ENCODE data around the gene SRGAP2. TPM values are rescaled to one million over a fixed set of nuclear protein-coding genes. Genes with fewer than 3 reads are reported as not detected.
"Not testable (repeated sequence)": the region's sequence is repeated elsewhere in the genome, so short reads cannot be mapped to it uniquely, and the experiment has no call there.

The SRGAP2 gene
- total RNA-seq, 6 experiments from 2014 or later = 59.6 to 75.9 (median 71.3) TPM

GRCh38 chr1:206218765-206219164 is 15.4 kb downstream of the SRGAP2 start:
- H3K9me3 Mint-ChIP-seq; H3K36me3 Mint-ChIP-seq (ENCODE audit: low read depth); H3K27ac Mint-ChIP-seq; H3K4me1 Mint-ChIP-seq (ENCODE audit: low read depth); H3K4me3 Mint-ChIP-seq; H3K27me3 Mint-ChIP-seq (ENCODE audit: insufficient read depth); DNase-seq: not testable (repeated sequence)

GRCh38 chr1:206219514-206220331 is 16.4 kb downstream of the SRGAP2 start:
- not testable (repeated sequence) for DNase-seq; H3K36me3 Mint-ChIP-seq (ENCODE audit: low read depth); H3K9me3 Mint-ChIP-seq; H3K27me3 Mint-ChIP-seq (ENCODE audit: insufficient read depth)
- Mint-ChIP-seq H3K27ac (peak overlapping the region; percentile 52), H3K4me3 (peak overlapping the region; percentile 70), H3K4me1 (ENCODE audit: low read depth) (peaks cover 13% of the 10 kb centered on the region)

DNA sequence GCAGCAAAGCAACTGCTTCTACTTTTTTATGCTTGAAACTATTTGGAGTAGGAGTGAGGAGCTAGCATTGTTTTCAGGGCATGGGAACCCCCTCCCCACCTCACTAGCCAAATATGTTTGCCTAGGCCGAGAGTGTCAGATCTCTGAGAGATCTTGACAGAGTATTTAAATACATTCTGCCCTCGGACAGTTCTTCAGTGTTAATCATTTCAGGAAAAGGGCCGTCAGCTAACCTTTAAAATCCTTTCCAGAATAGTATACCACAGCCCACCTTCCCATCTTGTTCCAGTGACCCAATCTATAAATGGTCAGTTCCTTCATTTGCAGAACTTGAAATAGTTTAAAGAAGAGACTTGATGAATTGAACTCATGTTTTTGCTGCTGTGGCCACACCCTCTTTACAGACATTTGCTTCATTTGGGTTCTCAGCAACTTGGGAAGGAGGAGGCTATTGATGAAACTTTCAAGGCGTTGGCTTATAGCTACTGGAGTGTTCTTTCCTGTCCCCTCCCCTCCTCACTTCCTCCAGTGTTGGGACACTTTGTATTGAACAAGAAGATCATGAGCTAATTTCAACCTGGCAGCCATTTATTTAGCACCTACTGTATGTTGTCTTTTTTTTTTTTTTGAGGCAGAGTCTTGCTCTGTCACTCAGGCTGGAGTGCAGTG is 17.1 kb downstream of the SRGAP2 start:
- H3K27me3 Mint-ChIP-seq (ENCODE audit: insufficient read depth); DNase-seq; H3K9me3 Mint-ChIP-seq; H3K36me3 Mint-ChIP-seq (ENCODE audit: low read depth): not testable (repeated sequence)
- peaks cover 13% of the 10 kb centered on the region for H3K4me1 Mint-ChIP-seq (ENCODE audit: low read depth)
- peak overlapping the region; percentile 52 for H3K27ac Mint-ChIP-seq
- peak overlapping the region; percentile 70 for H3K4me3 Mint-ChIP-seq

- H3K27me3 Mint-ChIP-seq (ENCODE audit: insufficient read depth); DNase-seq; H3K27ac Mint-ChIP-seq; H3K4me3 Mint-ChIP-seq; H3K9me3 Mint-ChIP-seq; H3K36me3 Mint-ChIP-seq (ENCODE audit: low read depth): not testable (repeated sequence)
- H3K4me1 Mint-ChIP-seq (ENCODE audit: low read depth) = peaks cover 16% of the 10 kb centered on the region
These were observed 18.2 kb downstream of the SRGAP2 start for GRCh38 chr1:206221585-206221984.

DNA sequence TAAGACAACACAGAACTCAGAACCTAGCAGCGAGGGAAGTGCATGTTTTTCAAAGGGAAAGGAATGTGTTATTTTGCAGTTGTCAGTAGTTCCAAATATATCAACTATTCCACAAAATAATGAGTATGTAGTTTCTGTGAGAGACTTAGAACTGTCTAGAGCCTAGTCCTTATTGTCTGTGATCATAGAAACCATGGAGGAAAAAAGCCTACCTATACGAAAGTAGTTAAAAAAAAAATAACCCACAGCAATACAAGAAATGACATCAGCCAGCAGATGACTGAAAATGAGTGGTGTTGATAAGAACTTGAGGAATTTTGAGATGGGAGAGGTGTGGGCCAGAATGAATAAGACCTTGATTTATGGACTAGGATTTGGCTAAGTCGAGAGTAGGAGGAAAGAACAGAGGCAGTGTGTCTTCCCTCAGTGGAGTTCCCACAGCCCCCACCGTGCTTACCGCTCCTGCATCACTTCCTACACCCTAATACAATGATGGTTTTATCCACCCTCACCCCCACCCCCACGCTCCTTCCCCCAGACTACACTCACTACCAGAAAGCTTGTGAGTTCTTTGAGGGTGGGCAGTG is 20.9 kb downstream of the SRGAP2 start:
- not testable (repeated sequence) for H3K27me3 Mint-ChIP-seq (ENCODE audit: insufficient read depth); H3K27ac Mint-ChIP-seq; H3K4me3 Mint-ChIP-seq; H3K9me3 Mint-ChIP-seq; H3K36me3 Mint-ChIP-seq (ENCODE audit: low read depth); DNase-seq
- H3K4me1 Mint-ChIP-seq (ENCODE audit: low read depth) = peaks cover 19% of the 10 kb centered on the region

GRCh38 chr1:206225386-206225785 is 22.0 kb downstream of the SRGAP2 start:
- not testable (repeated sequence) for DNase-seq; H3K27ac Mint-ChIP-seq; H3K36me3 Mint-ChIP-seq (ENCODE audit: low read depth); H3K4me3 Mint-ChIP-seq; H3K27me3 Mint-ChIP-seq (ENCODE audit: insufficient read depth); H3K9me3 Mint-ChIP-seq
- peaks cover 16% of the 10 kb centered on the region for H3K4me1 Mint-ChIP-seq (ENCODE audit: low read depth)

- H3K4me3 Mint-ChIP-seq; H3K36me3 Mint-ChIP-seq (ENCODE audit: low read depth); H3K27me3 Mint-ChIP-seq (ENCODE audit: insufficient read depth); H3K9me3 Mint-ChIP-seq; H3K27ac Mint-ChIP-seq: not testable (repeated sequence)
- peak; percentile 14 for DNase-seq
- peaks cover 11% of the 10 kb centered on the region for H3K4me1 Mint-ChIP-seq (ENCODE audit: low read depth)
These were observed 23.5 kb downstream of the SRGAP2 start for GRCh38 chr1:206226886-206227285.

GRCh38 chr1:206229286-206229685 is 25.9 kb downstream of the SRGAP2 start:
- not testable (repeated sequence) for H3K27ac Mint-ChIP-seq; H3K36me3 Mint-ChIP-seq (ENCODE audit: low read depth); H3K4me3 Mint-ChIP-seq; H3K27me3 Mint-ChIP-seq (ENCODE audit: insufficient read depth); DNase-seq; H3K9me3 Mint-ChIP-seq; H3K4me1 Mint-ChIP-seq (ENCODE audit: low read depth)

DNA sequence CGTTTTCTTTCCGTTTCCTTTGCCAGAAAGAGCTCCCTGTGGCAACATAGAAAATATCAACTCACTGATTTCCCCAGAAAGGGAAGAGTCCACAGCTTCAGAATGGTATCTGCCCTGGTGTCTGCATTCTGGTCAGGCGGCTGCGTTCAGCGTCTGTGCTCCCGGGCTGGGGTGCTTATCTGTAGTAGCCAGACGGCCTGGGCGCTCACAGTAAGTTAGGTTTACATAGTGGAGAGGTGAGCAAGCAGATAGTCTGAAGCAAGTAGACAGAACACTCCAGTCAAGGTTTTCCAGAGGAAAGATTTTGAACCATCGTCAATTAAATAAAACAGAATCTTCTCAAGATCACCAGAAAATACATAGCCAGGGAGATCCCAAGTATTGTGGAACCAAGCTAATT is 28.6 kb downstream of the SRGAP2 start:
- not testable (repeated sequence) for H3K4me3 Mint-ChIP-seq; H3K4me1 Mint-ChIP-seq (ENCODE audit: low read depth); H3K9me3 Mint-ChIP-seq; H3K36me3 Mint-ChIP-seq (ENCODE audit: low read depth); H3K27me3 Mint-ChIP-seq (ENCODE audit: insufficient read depth); DNase-seq; H3K27ac Mint-ChIP-seq

DNA sequence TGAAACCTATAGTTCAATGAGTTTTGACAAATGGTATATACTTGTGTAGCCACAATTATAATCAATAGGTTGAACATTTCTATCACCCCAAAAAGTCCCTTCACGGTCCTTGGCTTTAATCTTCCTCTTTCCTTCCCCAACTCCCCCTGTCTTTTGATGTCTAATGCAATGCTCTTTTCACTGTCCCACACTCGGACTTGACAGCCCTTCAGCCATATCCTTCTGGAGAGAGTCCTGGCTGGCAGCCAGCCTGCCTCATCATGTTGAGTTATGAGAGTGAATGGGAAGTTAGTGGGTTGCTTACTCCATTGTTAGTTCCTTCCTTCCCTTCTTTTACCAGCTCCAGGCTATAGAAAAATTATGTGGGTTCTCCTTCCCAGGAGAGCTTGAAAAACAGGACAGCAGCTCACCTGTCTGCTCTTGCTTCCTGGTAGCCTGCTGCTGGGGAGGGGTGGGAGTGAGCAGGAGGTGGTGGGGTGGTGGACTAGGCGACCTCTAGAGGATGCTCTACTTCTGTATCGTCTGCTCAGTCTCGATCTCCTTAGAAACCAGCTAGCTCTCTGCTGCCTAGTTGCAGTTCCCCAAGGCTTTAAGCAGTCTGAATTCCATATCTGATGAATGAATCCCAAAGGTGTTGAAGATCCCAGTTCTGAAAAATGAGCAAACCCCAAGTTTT is 29.8 kb downstream of the SRGAP2 start:
- H3K9me3 Mint-ChIP-seq; H3K27me3 Mint-ChIP-seq (ENCODE audit: insufficient read depth); DNase-seq; H3K36me3 Mint-ChIP-seq (ENCODE audit: low read depth); H3K4me3 Mint-ChIP-seq; H3K27ac Mint-ChIP-seq; H3K4me1 Mint-ChIP-seq (ENCODE audit: low read depth): not testable (repeated sequence)

- H3K9me3 Mint-ChIP-seq; H3K4me3 Mint-ChIP-seq; H3K27me3 Mint-ChIP-seq (ENCODE audit: insufficient read depth); H3K27ac Mint-ChIP-seq; H3K36me3 Mint-ChIP-seq (ENCODE audit: low read depth); DNase-seq; H3K4me1 Mint-ChIP-seq (ENCODE audit: low read depth): not testable (repeated sequence)
These were observed 31.0 kb downstream of the SRGAP2 start for GRCh38 chr1:206234189-206234916.

DNA sequence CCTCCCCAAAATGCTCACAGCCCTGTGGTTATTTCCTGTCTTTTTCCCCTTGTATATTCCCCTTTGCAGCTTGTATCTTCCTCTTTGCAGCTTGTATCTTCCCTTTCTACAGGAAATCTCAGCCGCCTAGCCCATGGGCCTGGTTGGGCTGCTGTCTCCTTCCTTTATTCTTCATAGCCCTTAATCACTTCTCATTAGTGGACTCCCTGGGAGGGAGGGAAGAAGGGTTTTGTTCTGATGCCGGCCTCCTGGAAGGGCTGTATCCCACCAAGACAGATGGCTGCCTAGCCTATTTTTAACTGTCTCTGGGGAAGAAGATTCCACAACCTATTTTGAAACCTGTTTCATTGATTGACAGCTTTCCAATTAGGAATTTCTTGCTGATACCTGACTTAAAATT is 31.8 kb downstream of the SRGAP2 start:
- not testable (repeated sequence) for H3K9me3 Mint-ChIP-seq

DNA sequence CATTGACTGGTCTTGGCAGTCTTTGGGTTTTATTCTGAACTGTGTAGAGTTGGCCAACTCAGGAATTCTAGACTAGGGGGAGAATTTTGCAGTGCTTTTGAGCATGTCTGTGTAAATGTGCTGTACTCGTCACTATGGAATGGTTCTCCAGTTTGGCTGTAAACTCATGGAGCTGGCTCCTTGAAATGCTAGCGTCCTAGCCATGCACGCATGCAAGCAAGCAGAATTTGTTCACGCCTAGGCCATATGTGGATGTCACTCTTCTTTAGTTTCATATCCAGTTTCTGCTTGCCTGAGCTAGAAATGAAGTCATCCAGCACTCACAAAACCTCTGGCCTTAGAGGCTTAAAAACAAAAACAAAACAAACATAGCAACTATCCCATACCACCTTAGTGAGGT is 36.9 kb downstream of the SRGAP2 start:
- H3K27ac Mint-ChIP-seq; H3K4me1 Mint-ChIP-seq (ENCODE audit: low read depth); H3K4me3 Mint-ChIP-seq; DNase-seq; H3K36me3 Mint-ChIP-seq (ENCODE audit: low read depth); H3K9me3 Mint-ChIP-seq; H3K27me3 Mint-ChIP-seq (ENCODE audit: insufficient read depth): not testable (repeated sequence)

More for the DNA sequence above, 31.8 kb downstream of the SRGAP2 start:
- not testable (repeated sequence) for H3K4me1 Mint-ChIP-seq (ENCODE audit: low read depth); H3K27ac Mint-ChIP-seq; H3K4me3 Mint-ChIP-seq; DNase-seq; H3K36me3 Mint-ChIP-seq (ENCODE audit: low read depth); H3K27me3 Mint-ChIP-seq (ENCODE audit: insufficient read depth)

All from HFFc6 (cell line).